NCI-H2029 treated with DMSO at 0.1 percent for 48 hours (cell line): Measurements from ENCODE around the gene RNF144B.
"Not testable (repeated sequence)": the region's sequence is repeated elsewhere in the genome, so short reads cannot be mapped to it uniquely, and the experiment has no call there.

Experiments
- DNase-seq: peaks from one replicate; lab custom pipeline; 2025; lab: John Stamatoyannopoulos, UW

Gene RNF144B

GRCh38 chr6:18409602-18410001 is 22.5 kb downstream of the RNF144B start:
- DNase-seq = not testable (repeated sequence)

GRCh38 chr6:18410412-18410811 is 23.3 kb downstream of the RNF144B start:
- DNase-seq = no peak

GRCh38 chr6:18412068-18412467 is 24.9 kb downstream of the RNF144B start:
- DNase-seq = no peak

GRCh38 chr6:18412644-18413043 is 25.5 kb downstream of the RNF144B start:
- DNase-seq = no peak

- no peak for DNase-seq
These were observed 26.2 kb downstream of the RNF144B start for GRCh38 chr6:18413381-18413780.

- no peak for DNase-seq
These were observed 27.0 kb downstream of the RNF144B start for GRCh38 chr6:18414116-18414515.

- DNase-seq = no peak
These were observed 28.1 kb downstream of the RNF144B start for GRCh38 chr6:18415207-18415606.

- DNase-seq = no peak
These were observed 28.7 kb downstream of the RNF144B start for GRCh38 chr6:18415671-18416340.

- no peak for DNase-seq
These were observed 29.2 kb downstream of the RNF144B start for GRCh38 chr6:18416341-18416679.

GRCh38 chr6:18420328-18420727 is 33.2 kb downstream of the RNF144B start:
- DNase-seq = no peak

GRCh38 chr6:18422136-18422535 is 35.0 kb downstream of the RNF144B start:
- no peak for DNase-seq

- no peak for DNase-seq
These were observed 36.3 kb downstream of the RNF144B start for GRCh38 chr6:18423426-18423825.

GRCh38 chr6:18424201-18424600 is 37.1 kb downstream of the RNF144B start:
- no peak for DNase-seq

GRCh38 chr6:18425218-18425617 is 38.1 kb downstream of the RNF144B start:
- DNase-seq = no peak

GRCh38 chr6:18427296-18427695 is 40.1 kb downstream of the RNF144B start:
- DNase-seq = no peak

GRCh38 chr6:18429655-18430297 is 42.6 kb downstream of the RNF144B start:
- DNase-seq = no peak

GRCh38 chr6:18431581-18431980 is 44.4 kb downstream of the RNF144B start:
- no peak for DNase-seq

- DNase-seq = no peak
These were observed 45.0 kb downstream of the RNF144B start for GRCh38 chr6:18432180-18432579.

GRCh38 chr6:18432619-18433018 is 45.5 kb downstream of the RNF144B start:
- no peak for DNase-seq

- DNase-seq = no peak
These were observed 45.9 kb downstream of the RNF144B start for GRCh38 chr6:18433059-18433458.

GRCh38 chr6:18436341-18436740 is 49.2 kb downstream of the RNF144B start:
- no peak for DNase-seq

GRCh38 chr6:18439581-18439980 is 52.4 kb downstream of the RNF144B start:
- no peak for DNase-seq

- no peak for DNase-seq
These were observed 54.3 kb downstream of the RNF144B start for GRCh38 chr6:18441251-18441979.
